ENCODE results near the gene SERPINB13.

The SERPINB13 gene

DNA sequence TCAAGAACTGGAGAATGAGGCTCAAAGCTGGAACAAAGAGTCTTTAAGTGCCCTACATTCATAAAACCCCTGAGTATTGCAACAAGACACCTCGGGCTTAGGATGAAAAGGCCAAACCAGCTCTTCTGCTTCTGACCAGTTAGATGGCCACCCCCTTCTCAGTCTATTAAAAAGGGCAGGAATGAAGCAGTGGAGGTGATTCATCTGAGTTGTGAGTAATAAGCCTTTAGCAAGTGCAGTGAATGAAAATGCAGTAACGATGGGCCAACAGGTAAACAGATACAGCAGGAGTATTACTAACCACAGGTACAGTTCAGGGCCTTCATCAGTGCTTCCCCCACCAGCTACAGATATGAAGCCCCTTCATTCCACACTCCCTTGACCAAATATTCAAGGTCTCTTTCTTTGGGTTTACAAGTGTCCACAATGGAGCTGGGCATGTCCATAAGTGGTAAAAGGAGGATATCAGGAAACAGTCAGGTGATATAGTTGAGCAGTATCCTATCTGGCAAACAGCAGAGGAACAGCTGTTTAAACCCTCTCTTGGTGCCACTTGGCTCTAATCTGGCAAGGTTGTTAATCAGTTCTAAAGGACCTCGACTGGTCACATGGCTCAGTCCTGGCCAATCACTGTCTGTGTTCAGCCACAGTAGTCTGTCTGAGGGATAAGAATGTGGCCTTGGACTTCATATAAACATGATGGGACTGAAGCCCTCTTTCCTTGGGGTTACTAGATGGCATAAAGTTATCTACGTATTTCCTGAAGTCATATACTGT lies 17.8 kb downstream of the SERPINB13 start:
- TF ChIP-seq, protein P1, sequence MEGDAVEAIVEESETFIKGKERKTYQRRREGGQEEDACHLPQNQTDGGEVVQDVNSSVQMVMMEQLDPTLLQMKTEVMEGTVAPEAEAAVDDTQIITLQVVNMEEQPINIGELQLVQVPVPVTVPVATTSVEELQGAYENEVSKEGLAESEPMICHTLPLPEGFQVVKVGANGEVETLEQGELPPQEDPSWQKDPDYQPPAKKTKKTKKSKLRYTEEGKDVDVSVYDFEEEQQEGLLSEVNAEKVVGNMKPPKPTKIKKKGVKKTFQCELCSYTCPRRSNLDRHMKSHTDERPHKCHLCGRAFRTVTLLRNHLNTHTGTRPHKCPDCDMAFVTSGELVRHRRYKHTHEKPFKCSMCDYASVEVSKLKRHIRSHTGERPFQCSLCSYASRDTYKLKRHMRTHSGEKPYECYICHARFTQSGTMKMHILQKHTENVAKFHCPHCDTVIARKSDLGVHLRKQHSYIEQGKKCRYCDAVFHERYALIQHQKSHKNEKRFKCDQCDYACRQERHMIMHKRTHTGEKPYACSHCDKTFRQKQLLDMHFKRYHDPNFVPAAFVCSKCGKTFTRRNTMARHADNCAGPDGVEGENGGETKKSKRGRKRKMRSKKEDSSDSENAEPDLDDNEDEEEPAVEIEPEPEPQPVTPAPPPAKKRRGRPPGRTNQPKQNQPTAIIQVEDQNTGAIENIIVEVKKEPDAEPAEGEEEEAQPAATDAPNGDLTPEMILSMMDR (IDR thresholded peaks at IDR 0.05), result no peak

DNA sequence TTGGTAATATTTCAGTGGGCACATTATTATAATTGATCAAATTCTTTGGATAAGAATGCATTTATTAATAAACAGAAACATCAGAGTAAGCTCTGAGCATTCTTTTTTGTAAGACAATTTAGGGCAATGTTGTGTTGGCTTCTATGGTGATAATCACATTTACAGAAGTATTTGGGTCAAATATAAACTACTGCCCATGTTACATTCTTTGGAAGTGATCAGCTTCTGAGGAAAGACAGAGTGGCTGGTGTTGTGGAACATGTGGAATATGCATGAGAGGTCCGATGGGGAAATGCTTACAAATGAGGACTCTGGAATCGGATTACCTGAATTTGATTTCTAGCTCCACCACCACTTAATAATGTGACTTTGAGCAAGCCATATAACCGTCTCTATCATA lies 19.4 kb downstream of the SERPINB13 start:
- TF ChIP-seq, protein P1 (IDR thresholded peaks at IDR 0.05), result no peak

DNA sequence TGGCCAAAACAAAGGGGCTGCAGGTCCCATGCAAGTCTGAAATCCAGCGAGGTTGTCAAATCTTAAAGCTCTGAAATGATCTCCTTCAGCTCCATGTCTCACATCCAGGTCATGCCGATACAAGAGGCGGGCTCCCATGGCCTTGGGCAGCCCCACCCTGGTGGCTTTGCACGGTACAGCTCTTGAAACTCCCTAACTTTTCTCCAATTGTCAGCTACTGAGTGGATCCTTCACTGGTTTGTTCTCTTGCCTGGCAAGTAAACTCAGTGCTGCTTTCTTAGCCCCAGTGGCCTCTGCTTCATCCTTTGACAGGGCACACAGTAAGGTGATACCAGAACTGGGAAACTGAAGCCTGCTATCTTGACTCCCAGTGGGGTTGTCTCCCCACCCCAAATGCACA lies 26.3 kb downstream of the SERPINB13 start:
- TF ChIP-seq, protein P1 (IDR thresholded peaks at IDR 0.05), result no peak

DNA sequence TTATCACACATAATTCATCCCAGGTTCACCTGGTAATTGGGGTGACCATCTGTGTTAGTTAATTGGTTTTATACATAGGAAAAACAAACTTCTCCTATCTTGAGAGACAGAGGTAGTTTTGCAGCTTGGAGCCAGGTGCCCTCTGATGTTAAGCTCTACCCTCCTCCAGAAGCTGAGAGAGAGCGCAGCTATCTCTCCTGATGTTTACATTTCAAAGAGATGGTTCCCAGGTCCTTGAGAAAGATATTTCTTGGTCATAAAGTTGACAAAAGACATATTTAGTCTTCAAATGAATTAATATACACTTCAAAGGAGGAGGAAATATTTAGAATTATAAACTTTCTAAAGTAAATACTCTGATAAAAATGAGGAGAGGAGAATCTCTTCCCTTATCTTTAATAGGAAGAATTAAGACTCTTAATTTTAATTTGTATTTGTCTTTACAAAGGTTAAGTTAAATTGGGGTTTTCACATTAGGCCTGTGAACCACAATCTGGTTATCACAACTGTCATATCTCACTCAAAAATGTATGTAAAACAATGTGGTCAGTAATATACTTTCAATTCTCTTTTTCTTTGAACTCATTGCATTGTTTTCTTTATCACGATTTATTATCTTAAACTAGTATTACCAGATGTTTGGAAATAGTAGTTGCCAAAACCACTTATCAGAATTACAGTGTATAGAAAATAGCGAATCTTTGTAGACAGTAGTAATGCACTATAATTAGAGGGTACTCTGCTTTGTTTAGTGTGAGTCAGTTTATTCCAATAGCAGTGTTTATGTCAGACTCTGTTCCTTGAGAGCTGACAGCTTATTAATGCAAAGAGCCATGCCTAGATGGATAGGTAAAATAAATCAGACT lies 30.1 kb downstream of the SERPINB13 start:
- TF ChIP-seq, protein P1 (IDR thresholded peaks at IDR 0.05), result no peak

DNA sequence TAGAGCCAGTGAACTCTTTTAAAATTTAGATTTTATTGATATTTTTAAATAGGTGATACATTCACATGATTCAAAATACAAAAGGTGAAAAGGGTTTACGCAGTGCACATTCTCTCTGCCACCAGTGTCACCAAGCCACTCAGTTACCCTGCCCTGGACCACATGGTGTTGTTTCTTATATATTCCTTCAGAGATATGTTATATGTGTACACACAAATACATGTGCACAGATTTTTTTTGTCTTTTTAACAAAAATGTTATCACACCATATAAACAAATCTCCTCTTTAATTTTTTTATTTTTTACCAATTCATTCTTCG lies 30.7 kb downstream of the SERPINB13 start:
- TF ChIP-seq, protein P1 (IDR thresholded peaks at IDR 0.05), result no peak

DNA sequence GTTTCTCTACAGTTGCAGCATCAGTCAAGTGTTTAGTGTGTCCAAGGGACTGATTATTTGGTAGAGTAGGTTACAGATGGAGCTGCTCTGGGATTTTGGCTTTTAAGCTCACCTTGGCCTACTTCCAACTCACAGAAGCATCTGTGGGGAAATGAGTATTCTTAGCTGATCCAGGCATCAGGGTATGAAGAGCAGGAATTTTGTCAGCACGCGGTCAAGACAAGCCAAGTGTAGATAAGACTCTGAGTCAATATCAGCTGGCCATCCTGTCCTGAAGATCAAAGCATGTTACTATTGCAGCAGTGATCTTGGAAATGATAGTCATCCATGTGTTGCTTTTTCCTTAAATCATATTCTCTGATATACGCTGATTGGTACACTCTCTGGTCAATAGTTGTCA lies 32.5 kb downstream of the SERPINB13 start:
- TF ChIP-seq, protein P1 (IDR thresholded peaks at IDR 0.05), result no peak

DNA sequence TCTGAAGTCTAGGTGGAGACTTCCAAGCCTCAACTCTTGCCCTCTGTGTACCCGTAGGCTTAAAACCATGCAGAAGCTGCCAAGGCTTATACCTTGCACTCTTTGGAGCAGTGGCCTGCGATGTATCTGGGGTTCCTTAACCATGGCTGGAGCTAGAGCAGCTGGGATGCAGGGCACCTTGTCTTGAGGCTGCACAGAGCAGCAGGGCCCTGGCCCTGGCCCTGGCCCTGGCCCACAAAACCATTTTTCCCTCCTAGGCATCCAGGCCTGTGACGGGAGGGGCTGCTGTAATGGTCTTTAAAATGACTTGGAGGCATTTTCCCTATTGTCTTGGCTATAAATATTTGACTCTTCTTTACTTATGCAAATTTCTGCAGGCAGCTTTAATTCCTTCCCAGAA lies 37.7 kb downstream of the SERPINB13 start:
- TF ChIP-seq, protein P1 (IDR thresholded peaks at IDR 0.05), result no peak

All from LNCAP (cell line).